Erythroblast (primary cell): Measurements from ENCODE around the gene LENEP.

Experiments
- GATA1 ChIP-seq: IDR thresholded peaks from 2 replicates; pipeline ENCODE4 v1.6.1; 2011; ENCODE audit warnings: low read depth, mild to moderate bottlenecking, control low read depth, low read length, moderate library complexity
- POLR2A ChIP-seq: IDR thresholded peaks from 2 replicates; pipeline ENCODE4 v1.6.1; 2011; ENCODE audit warnings: mild to moderate bottlenecking, low read length

DNA sequence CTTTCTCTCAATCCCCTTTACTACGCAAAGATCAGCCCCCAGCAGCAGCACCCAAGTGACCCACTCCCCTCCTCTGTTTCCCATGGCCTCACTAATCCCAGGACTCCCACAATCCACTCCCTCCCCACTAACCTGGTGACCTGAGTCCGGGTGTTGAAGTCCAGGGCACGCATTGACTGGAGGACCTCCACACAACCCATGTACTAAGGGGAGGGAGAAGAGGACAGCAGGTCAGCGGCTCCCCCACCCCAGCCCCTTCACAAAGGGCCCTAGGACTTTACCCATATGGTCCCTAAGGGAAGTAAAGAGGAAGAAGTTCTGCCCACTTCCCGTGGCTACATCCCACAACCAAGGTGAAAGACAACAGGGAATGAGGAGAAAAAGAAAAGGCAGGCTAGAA, 24.1 kb upstream of the LENEP start:
- TF ChIP-seq POLR2A (no peak), GATA1 (no peak)
